ENCODE measurements around the gene ATP6V1C2.

The ATP6V1C2 gene

DNA sequence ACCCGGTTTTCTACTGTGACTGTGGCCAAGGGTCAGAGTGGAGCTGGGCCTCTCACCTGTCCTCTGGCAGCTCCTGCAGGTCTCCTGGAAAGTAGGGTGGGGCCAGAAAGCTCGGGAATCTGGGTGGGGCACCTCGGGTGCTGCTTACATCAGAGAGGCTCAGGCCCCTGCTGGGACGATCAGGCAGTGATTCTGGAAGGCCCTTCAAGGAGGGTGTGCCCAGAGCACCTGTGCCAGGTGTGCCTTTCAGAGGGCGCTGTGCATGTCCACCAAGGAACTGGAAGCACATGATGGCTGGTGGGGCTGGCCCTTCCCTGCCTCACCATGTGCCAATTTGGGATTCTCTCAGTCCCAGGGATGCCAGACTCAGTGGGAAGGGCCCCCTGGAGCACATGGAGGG is 44.0 kb downstream of the ATP6V1C2 start:
- ChIA-PET CTCF (interaction anchor here (0.6 kb wide), 1 partner anchor 209 kb away, joined by 3 read pairs; no protein-coding TSS in a partner anchor), POLR2A (no interaction called here)
- Histone ChIP-seq H3K36me3 (ENCODE audit: control insufficient read depth in 4 of 4, insufficient read depth in 4 of 4, low read length in 3 of 4) (no peaks in the 10 kb centered on the region), H3K4me3 (ENCODE audit: control insufficient read depth in 1 of 7, extremely low read depth in 1 of 7, insufficient read depth in 4 of 7, low read depth in 2 of 7, low read length in 6 of 7) (no peak overlapping the region), H3K9me3 (ENCODE audit: control extremely low read depth in 1 of 5, control insufficient read depth in 4 of 5, insufficient read depth in 2 of 5, low read depth in 1 of 5, low read length in 4 of 5) (no peaks in the 10 kb centered on the region), H3K27ac (ENCODE audit: insufficient read depth in 1 of 2, low read depth in 1 of 2, low read length in 2 of 2, poor library complexity in 1 of 2, severe bottlenecking in 2 of 2) (no peak overlapping the region), H3K4me1 (ENCODE audit: control extremely low read depth in 1 of 4, control insufficient read depth in 4 of 4, insufficient read depth in 4 of 4, low read length in 3 of 4) (no peaks in the 10 kb centered on the region), H3K27me3 (replicated peaks in 2 of 5; ENCODE audit: control insufficient read depth in 4 of 5, insufficient read depth in 5 of 5, low read length in 4 of 5) (peaks cover 0 to 6% (median 0%) of the 10 kb centered on the region in 5 experiments)
- 76% methylated on average over 4 of the region's 5 CpGs for WGBS (ENCODE audit: insufficient coverage)
- no peak for DNase-seq

DNA sequence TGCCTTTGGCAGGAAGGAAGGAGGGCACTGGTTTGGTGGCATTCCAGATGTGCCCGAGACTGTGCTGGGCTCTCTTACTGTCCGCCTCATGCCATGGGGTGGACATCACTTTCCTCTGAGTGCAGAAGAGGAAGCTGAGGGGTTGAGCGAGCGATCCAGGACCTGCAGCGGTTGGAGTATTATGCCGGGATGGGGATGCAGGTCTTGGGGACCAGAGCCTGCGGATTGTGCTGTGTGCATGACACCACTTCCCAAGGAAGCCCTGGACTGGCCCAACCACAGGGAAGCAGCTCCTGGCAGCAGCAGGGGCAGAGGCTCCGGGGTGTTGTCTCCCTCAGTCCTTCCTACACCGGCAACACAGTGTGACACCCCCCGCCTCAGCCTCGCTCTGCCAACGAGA is 44.5 kb downstream of the ATP6V1C2 start:
- H3K27ac ChIP-seq (ENCODE audit: insufficient read depth in 1 of 2, low read depth in 1 of 2, low read length in 2 of 2, poor library complexity in 1 of 2, severe bottlenecking in 2 of 2): no peak overlapping the region
- no peaks in the 10 kb centered on the region for H3K9me3 ChIP-seq (ENCODE audit: control extremely low read depth in 1 of 5, control insufficient read depth in 4 of 5, insufficient read depth in 2 of 5, low read depth in 1 of 5, low read length in 4 of 5)
- POLR2A ChIA-PET: no interaction called here
- CTCF ChIA-PET: no interaction called here
- DNase-seq: no peak
- H3K4me3 ChIP-seq (ENCODE audit: control insufficient read depth in 1 of 7, extremely low read depth in 1 of 7, insufficient read depth in 4 of 7, low read depth in 2 of 7, low read length in 6 of 7): no peak overlapping the region
- 95% methylated on average over 12 of the region's 12 CpGs for WGBS (ENCODE audit: insufficient coverage)
- no peaks in the 10 kb centered on the region for H3K36me3 ChIP-seq (ENCODE audit: control insufficient read depth in 4 of 4, insufficient read depth in 4 of 4, low read length in 3 of 4)
- H3K4me1 ChIP-seq (ENCODE audit: control extremely low read depth in 1 of 4, control insufficient read depth in 4 of 4, insufficient read depth in 4 of 4, low read length in 3 of 4): no peaks in the 10 kb centered on the region
- H3K27me3 ChIP-seq (replicated peaks in 2 of 5; ENCODE audit: control insufficient read depth in 4 of 5, insufficient read depth in 5 of 5, low read length in 4 of 5): peaks cover 0 to 6% (median 0%) of the 10 kb centered on the region in 5 experiments

DNA sequence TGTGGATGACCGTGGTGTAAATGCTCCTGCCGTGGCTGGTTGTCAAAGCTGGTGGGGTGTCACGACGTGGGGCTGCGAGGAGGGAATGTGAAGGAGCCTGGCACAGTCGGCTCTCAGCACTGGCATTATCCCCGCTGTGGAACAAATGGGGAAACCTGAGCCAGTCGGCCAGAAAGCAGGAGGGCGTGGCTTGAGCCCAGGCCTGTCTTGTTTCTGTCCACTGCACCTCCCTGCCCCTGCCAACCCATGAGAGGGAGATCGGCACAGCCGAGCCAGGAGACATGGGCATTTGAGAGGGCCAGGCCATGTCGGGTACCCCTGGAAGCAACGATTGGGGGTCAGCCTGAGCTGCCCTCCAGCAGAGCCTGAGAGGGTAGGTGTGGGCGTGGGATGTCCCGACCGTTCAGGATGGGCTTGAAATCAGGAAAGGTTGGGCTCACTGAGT is 46.7 kb downstream of the ATP6V1C2 start:
- H3K4me3 ChIP-seq (ENCODE audit: control insufficient read depth in 1 of 7, extremely low read depth in 1 of 7, insufficient read depth in 4 of 7, low read depth in 2 of 7, low read length in 6 of 7): peak overlapping the region in 1 of 7 experiments; percentile 19
- POLR2A ChIA-PET: no interaction called here
- no peak for DNase-seq
- peaks cover 0 to 1% (median 0%) of the 10 kb centered on the region in 5 experiments for H3K27me3 ChIP-seq (replicated peaks in 2 of 5; ENCODE audit: control insufficient read depth in 4 of 5, insufficient read depth in 5 of 5, low read length in 4 of 5)
- 81% methylated on average over 15 of the region's 16 CpGs for WGBS (ENCODE audit: insufficient coverage)
- no peaks in the 10 kb centered on the region for H3K4me1 ChIP-seq (ENCODE audit: control extremely low read depth in 1 of 4, control insufficient read depth in 4 of 4, insufficient read depth in 4 of 4, low read length in 3 of 4)
- no peaks in the 10 kb centered on the region for H3K36me3 ChIP-seq (ENCODE audit: control insufficient read depth in 4 of 4, insufficient read depth in 4 of 4, low read length in 3 of 4)
- H3K9me3 ChIP-seq (ENCODE audit: control extremely low read depth in 1 of 5, control insufficient read depth in 4 of 5, insufficient read depth in 2 of 5, low read depth in 1 of 5, low read length in 4 of 5): no peaks in the 10 kb centered on the region
- no peak overlapping the region for H3K27ac ChIP-seq (ENCODE audit: insufficient read depth in 1 of 2, low read depth in 1 of 2, low read length in 2 of 2, poor library complexity in 1 of 2, severe bottlenecking in 2 of 2)
- CTCF ChIA-PET: no interaction called here

DNA sequence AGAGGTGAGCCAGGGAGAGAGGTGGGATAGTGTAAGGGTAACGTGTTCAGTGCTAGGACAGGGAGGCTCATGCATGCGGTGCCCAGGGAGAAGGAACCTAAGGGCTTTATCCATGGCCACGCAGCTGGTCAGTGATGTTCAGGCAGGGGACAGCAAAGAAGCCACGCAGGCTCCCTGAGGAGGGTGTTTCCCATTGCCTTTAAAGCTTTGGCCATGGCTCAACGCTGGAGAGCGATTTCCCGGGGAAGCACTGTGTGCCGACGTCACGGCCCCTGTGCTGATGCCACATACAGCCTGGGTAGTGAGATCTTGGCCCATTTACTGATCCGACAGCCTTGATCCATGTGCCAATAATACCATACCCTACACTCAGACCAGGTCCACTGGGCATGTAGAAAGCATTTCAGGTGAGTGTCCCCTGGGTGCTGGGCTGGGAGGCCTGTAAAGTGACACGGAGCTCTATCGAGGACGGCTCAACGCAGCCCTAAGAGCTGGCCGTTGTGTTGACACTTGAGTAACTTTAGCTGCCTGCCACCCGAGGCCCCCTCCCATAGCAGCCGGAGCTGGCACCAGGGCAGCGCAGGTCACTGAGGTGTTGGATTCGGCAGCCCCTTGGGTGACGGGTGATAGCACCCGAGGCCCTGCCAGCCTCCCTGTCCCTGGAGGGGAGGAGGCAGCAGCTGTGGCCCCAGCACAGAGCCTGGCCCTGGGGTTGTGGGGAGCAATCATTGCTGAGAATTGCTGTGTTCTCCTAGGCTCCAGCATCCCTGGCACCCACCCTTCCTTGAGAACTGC is 49.7 kb downstream of the ATP6V1C2 start:
- no peak overlapping the region for H3K27ac ChIP-seq (ENCODE audit: insufficient read depth in 1 of 2, low read depth in 1 of 2, low read length in 2 of 2, poor library complexity in 1 of 2, severe bottlenecking in 2 of 2)
- H3K27me3 ChIP-seq (replicated peaks in 2 of 5; ENCODE audit: control insufficient read depth in 4 of 5, insufficient read depth in 5 of 5, low read length in 4 of 5): peaks cover 0 to under 1% (median 0%) of the 10 kb centered on the region in 5 experiments
- CTCF ChIA-PET: no interaction called here
- POLR2A ChIA-PET: no interaction called here
- H3K4me1 ChIP-seq (ENCODE audit: control extremely low read depth in 1 of 4, control insufficient read depth in 4 of 4, insufficient read depth in 4 of 4, low read length in 3 of 4): no peaks in the 10 kb centered on the region
- H3K36me3 ChIP-seq (ENCODE audit: control insufficient read depth in 4 of 4, insufficient read depth in 4 of 4, low read length in 3 of 4): no peaks in the 10 kb centered on the region
- WGBS (ENCODE audit: insufficient coverage): 89% methylated on average over 20 of the region's 22 CpGs
- H3K4me3 ChIP-seq (ENCODE audit: control insufficient read depth in 1 of 7, extremely low read depth in 1 of 7, insufficient read depth in 4 of 7, low read depth in 2 of 7, low read length in 6 of 7): no peak overlapping the region
- H3K9me3 ChIP-seq (ENCODE audit: control extremely low read depth in 1 of 5, control insufficient read depth in 4 of 5, insufficient read depth in 2 of 5, low read depth in 1 of 5, low read length in 4 of 5): no peaks in the 10 kb centered on the region
- DNase-seq: no peak

DNA sequence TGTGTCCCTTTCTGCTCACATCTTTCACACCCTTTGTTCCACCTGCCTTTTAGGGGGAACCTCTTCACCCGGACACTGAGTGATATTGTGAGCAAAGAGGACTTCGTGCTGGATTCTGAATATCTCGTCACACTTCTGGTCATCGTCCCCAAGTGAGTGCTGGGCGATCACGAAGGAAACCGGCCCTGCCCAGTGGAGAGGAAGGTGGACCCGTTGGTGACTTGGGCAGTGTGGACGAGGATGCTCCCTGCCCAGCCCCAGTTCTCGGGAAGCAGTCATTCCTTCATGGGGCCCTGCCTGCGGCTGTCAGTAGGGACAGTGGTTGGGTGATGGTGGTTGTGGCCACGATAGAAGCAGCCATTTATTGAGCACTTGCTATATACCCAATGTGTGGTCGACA is 50.4 kb downstream of the ATP6V1C2 start:
- WGBS (ENCODE audit: insufficient coverage): 100% methylated on average over 9 of the region's 13 CpGs
- CTCF ChIA-PET: no interaction called here
- no peak for DNase-seq

DNA sequence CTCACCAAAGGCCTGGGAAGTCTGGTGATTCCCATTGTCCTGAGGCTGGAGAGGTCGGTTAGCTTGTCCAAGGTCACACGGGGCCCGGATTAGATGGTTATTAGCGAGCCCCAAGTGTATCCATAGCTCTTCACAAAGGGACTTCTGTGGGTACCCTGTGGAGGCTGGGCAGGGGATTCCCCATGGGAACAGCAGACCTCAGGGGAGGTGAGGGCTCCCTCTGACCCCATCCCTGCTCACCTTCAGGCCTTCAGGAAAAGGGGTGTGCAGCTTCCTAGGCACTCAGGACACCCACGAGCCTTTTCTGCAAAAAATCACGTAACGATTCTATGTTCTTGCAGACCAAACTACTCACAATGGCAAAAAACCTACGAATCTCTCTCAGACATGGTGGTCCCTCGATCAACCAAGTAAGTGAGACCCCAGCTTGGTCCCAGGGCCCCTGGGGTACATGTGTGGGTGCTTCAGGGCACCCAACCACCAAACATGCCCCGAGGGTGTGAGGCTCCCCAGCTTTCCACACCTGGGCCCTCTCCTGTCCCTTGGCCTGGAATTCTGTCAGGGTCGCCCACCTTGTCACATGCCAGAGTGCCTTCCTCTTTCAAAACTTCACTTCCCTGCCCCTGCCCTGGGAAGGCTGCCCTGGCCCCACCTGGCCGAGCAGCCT is 50.9 kb downstream of the ATP6V1C2 start:
- DNase-seq: no peak
- 94% methylated on average over 12 of the region's 12 CpGs for WGBS (ENCODE audit: insufficient coverage)
- ChIA-PET POLR2A (no interaction called here), CTCF (no interaction called here)
- Histone ChIP-seq H3K27ac (ENCODE audit: insufficient read depth in 1 of 2, low read depth in 1 of 2, low read length in 2 of 2, poor library complexity in 1 of 2, severe bottlenecking in 2 of 2) (no peak overlapping the region), H3K4me1 (ENCODE audit: control extremely low read depth in 1 of 4, control insufficient read depth in 4 of 4, insufficient read depth in 4 of 4, low read length in 3 of 4) (no peaks in the 10 kb centered on the region), H3K9me3 (ENCODE audit: control extremely low read depth in 1 of 5, control insufficient read depth in 4 of 5, insufficient read depth in 2 of 5, low read depth in 1 of 5, low read length in 4 of 5) (no peaks in the 10 kb centered on the region), H3K4me3 (ENCODE audit: control insufficient read depth in 1 of 7, extremely low read depth in 1 of 7, insufficient read depth in 4 of 7, low read depth in 2 of 7, low read length in 6 of 7) (no peak overlapping the region), H3K36me3 (ENCODE audit: control insufficient read depth in 4 of 4, insufficient read depth in 4 of 4, low read length in 3 of 4) (no peaks in the 10 kb centered on the region), H3K27me3 (replicated peaks in 2 of 5; ENCODE audit: control insufficient read depth in 4 of 5, insufficient read depth in 5 of 5, low read length in 4 of 5) (no peaks in the 10 kb centered on the region)

More for the DNA sequence above, 50.4 kb downstream of the ATP6V1C2 start:
- POLR2A ChIA-PET: no interaction called here
- Histone ChIP-seq H3K9me3 (ENCODE audit: control extremely low read depth in 1 of 5, control insufficient read depth in 4 of 5, insufficient read depth in 2 of 5, low read depth in 1 of 5, low read length in 4 of 5) (no peaks in the 10 kb centered on the region), H3K27me3 (replicated peaks in 2 of 5; ENCODE audit: control insufficient read depth in 4 of 5, insufficient read depth in 5 of 5, low read length in 4 of 5) (no peaks in the 10 kb centered on the region), H3K4me3 (ENCODE audit: control insufficient read depth in 1 of 7, extremely low read depth in 1 of 7, insufficient read depth in 4 of 7, low read depth in 2 of 7, low read length in 6 of 7) (no peak overlapping the region), H3K27ac (ENCODE audit: insufficient read depth in 1 of 2, low read depth in 1 of 2, low read length in 2 of 2, poor library complexity in 1 of 2, severe bottlenecking in 2 of 2) (no peak overlapping the region), H3K36me3 (ENCODE audit: control insufficient read depth in 4 of 4, insufficient read depth in 4 of 4, low read length in 3 of 4) (no peaks in the 10 kb centered on the region), H3K4me1 (ENCODE audit: control extremely low read depth in 1 of 4, control insufficient read depth in 4 of 4, insufficient read depth in 4 of 4, low read length in 3 of 4) (no peaks in the 10 kb centered on the region)

DNA sequence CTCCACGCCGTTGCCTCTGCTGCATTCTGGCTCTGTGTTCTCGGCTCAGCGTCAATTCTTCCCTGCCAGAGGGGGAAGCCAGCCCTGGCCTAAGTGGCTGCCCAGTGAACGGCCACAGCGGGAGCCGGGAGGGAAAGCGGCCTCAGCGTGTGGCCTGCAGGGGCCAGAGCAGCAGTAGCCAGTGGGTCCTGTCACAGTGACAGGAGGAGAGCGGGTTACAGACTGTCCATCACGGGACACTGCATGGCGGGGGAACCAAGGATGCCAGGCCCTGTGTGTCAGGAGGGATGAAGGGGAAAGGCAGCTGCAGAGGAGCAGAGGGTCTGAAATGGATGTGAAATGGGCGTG is 51.4 kb downstream of the ATP6V1C2 start:
- POLR2A ChIA-PET: no interaction called here
- DNase-seq: no peak
- Histone ChIP-seq H3K27me3 (replicated peaks in 2 of 5; ENCODE audit: control insufficient read depth in 4 of 5, insufficient read depth in 5 of 5, low read length in 4 of 5) (no peaks in the 10 kb centered on the region), H3K27ac (ENCODE audit: insufficient read depth in 1 of 2, low read depth in 1 of 2, low read length in 2 of 2, poor library complexity in 1 of 2, severe bottlenecking in 2 of 2) (no peak overlapping the region), H3K4me1 (ENCODE audit: control extremely low read depth in 1 of 4, control insufficient read depth in 4 of 4, insufficient read depth in 4 of 4, low read length in 3 of 4) (no peaks in the 10 kb centered on the region), H3K36me3 (ENCODE audit: control insufficient read depth in 4 of 4, insufficient read depth in 4 of 4, low read length in 3 of 4) (peaks cover 0 to 2% (median under 1%) of the 10 kb centered on the region in 4 experiments), H3K9me3 (ENCODE audit: control extremely low read depth in 1 of 5, control insufficient read depth in 4 of 5, insufficient read depth in 2 of 5, low read depth in 1 of 5, low read length in 4 of 5) (no peaks in the 10 kb centered on the region), H3K4me3 (ENCODE audit: control insufficient read depth in 1 of 7, extremely low read depth in 1 of 7, insufficient read depth in 4 of 7, low read depth in 2 of 7, low read length in 6 of 7) (no peak overlapping the region)
- WGBS (ENCODE audit: insufficient coverage): 86% methylated on average over 11 of the region's 13 CpGs
- CTCF ChIA-PET: no interaction called here

Measured in common myeloid progenitor, CD34-positive (primary cell).